A549 (cell line): ENCODE data around the gene S100A9.

ENCODE experiments used
- CBX8 ChIP-seq: fragments of 200-600 bp; sonication (generic); IDR thresholded peaks from 2 replicates; pipeline ENCODE4 v1.6.1; 2016
- CTCF ChIP-seq: fragments of >200 bp; sonication (Bioruptor Twin); formaldehyde crosslinking; IDR thresholded peaks from 3 replicates; pipeline ENCODE4 v1.5.1; 2016
- RAD21 ChIP-seq, 2 experiments: fragments of >200 bp in 1 of 2; sonication (Bioruptor Twin) in 1 of 2; formaldehyde crosslinking in 1 of 2; IDR thresholded peaks in 1 of 2; conservative IDR thresholded peaks in 1 of 2; 2 replicates in 1 of 2; 3 replicates in 1 of 2; pipeline ENCODE4 v1.6.1; 2012 to 2018; ENCODE audit warnings: inconsistent platforms in 1 of 2

GRCh38 chr1:153343811-153344717, 13.6 kb upstream of the S100A9 start:
- no peak for TF ChIP-seq CBX8
- no peak for TF ChIP-seq CTCF
- TF ChIP-seq RAD21 (conservative IDR thresholded peaks at IDR 0.05 in 1 of 2, IDR thresholded peaks at IDR 0.05 in 1 of 2) = no peak
